Sigmoid colon (tissue), 4 donors: ENCODE measurements around the gene RNF180.

Experiments
- EP300 ChIP-seq, 4 donors: sonication (generic); formaldehyde crosslinking; IDR thresholded peaks; one replicate each; pipeline ENCODE4 v1.6.1; 2017; ENCODE audit warnings: antibody characterized with exemption in 4 of 4
- POLR2A ChIP-seq, 2 donors: fragments of 450-650 bp; IDR thresholded peaks; one replicate each; pipeline ENCODE4 v1.6.1; 2016; ENCODE audit warnings: antibody characterized with exemption in 2 of 2, mild to moderate bottlenecking in 2 of 2, moderate library complexity in 2 of 2
- TF ChIP-seq, protein P1 (sequence below), 4 experiments: fragments of 450-650 bp in 3 of 4; fragments of 200-600 bp in 1 of 4; IDR thresholded peaks; one replicate each; pipeline ENCODE4 v1.5.1; 2016 to 2019; ENCODE audit warnings: antibody characterized with exemption in 4 of 4, mild to moderate bottlenecking in 3 of 4, moderate library complexity in 2 of 4

DNA sequence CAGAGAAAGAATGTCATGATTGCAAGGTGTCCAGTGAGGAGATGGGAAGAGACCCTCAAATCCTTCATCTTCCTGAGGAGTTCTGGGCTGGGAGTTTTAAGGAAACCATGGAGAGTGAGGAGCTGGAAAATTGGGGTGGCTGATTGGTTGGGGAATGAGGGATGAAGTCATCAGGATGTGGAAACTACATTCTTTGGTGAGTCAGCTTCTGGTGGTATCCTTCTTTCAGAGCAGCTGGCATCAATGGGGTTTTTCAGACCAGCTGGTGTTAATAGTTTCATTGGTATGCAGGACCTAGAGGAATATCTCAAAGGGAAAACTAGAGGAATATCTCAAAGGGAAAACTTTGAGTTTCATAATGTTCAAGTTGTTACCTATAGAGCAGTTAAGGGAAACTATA is 45.2 kb downstream of the RNF180 start:
- TF ChIP-seq, protein P1, sequence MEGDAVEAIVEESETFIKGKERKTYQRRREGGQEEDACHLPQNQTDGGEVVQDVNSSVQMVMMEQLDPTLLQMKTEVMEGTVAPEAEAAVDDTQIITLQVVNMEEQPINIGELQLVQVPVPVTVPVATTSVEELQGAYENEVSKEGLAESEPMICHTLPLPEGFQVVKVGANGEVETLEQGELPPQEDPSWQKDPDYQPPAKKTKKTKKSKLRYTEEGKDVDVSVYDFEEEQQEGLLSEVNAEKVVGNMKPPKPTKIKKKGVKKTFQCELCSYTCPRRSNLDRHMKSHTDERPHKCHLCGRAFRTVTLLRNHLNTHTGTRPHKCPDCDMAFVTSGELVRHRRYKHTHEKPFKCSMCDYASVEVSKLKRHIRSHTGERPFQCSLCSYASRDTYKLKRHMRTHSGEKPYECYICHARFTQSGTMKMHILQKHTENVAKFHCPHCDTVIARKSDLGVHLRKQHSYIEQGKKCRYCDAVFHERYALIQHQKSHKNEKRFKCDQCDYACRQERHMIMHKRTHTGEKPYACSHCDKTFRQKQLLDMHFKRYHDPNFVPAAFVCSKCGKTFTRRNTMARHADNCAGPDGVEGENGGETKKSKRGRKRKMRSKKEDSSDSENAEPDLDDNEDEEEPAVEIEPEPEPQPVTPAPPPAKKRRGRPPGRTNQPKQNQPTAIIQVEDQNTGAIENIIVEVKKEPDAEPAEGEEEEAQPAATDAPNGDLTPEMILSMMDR (IDR thresholded peaks at IDR 0.05): no peak
- TF ChIP-seq EP300 (IDR thresholded peaks at IDR 0.05) (no peak), POLR2A (IDR thresholded peaks at IDR 0.05) (no peak)
